ENCODE results near the gene CCDC12. TPM values are rescaled to one million over a fixed set of nuclear protein-coding genes. Genes with fewer than 3 reads are reported as not detected.

CCDC12 gene
- total RNA-seq, 1 experiment from 2014 or later = 46.5 TPM

DNA sequence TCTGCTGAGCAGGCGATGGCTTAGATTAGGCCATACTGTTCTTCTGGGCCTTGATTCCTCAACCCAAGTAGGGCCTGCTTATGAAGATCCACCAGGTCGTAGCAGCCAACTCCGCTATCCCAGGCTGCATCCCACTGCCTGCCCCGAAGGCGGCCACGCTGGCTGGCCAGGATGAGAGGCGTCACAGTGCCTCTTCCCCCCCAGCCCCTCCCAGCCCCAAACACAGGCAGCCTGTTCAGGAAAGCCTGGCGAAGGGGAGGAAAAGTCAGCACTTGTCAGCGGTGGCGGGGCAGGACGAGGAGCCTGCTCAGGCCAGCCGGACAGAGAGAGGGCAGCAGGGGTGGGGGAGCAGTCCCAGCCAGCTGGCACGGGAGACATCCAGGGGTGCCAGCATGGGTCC is 87.8 kb downstream of the CCDC12 start (continued):
- TF ChIP-seq, protein P1, sequence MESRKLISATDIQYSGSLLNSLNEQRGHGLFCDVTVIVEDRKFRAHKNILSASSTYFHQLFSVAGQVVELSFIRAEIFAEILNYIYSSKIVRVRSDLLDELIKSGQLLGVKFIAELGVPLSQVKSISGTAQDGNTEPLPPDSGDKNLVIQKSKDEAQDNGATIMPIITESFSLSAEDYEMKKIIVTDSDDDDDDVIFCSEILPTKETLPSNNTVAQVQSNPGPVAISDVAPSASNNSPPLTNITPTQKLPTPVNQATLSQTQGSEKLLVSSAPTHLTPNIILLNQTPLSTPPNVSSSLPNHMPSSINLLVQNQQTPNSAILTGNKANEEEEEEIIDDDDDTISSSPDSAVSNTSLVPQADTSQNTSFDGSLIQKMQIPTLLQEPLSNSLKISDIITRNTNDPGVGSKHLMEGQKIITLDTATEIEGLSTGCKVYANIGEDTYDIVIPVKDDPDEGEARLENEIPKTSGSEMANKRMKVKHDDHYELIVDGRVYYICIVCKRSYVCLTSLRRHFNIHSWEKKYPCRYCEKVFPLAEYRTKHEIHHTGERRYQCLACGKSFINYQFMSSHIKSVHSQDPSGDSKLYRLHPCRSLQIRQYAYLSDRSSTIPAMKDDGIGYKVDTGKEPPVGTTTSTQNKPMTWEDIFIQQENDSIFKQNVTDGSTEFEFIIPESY (IDR thresholded peaks at IDR 0.05; ENCODE audit: extremely low read depth, insufficient replicate concordance, low read length) = no peak
- TF ChIP-seq RAD21 (IDR thresholded peaks at IDR 0.05; ENCODE audit: low read depth) (no peak), SRF (IDR thresholded peaks at IDR 0.05; ENCODE audit: low read depth) (no peak), CEBPB (IDR thresholded peaks at IDR 0.05; ENCODE audit: low read depth) (no peak), SP1 (IDR thresholded peaks at IDR 0.05; ENCODE audit: low read depth) (no peak), FOSL1 (IDR thresholded peaks at IDR 0.05; ENCODE audit: low read depth) (no peak), YY1 (IDR thresholded peaks at IDR 0.05; ENCODE audit: extremely low read depth, insufficient replicate concordance, low read depth, low read length) (no peak), EGR1 (IDR thresholded peaks at IDR 0.05; ENCODE audit: low read depth) (no peak)
- TF ChIP-seq, protein P2, sequence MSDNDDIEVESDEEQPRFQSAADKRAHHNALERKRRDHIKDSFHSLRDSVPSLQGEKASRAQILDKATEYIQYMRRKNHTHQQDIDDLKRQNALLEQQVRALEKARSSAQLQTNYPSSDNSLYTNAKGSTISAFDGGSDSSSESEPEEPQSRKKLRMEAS (IDR thresholded peaks at IDR 0.05) = no peak
- TF ChIP-seq, protein P3, sequence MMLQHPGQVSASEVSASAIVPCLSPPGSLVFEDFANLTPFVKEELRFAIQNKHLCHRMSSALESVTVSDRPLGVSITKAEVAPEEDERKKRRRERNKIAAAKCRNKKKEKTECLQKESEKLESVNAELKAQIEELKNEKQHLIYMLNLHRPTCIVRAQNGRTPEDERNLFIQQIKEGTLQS (IDR thresholded peaks at IDR 0.05) = no peak

DNA sequence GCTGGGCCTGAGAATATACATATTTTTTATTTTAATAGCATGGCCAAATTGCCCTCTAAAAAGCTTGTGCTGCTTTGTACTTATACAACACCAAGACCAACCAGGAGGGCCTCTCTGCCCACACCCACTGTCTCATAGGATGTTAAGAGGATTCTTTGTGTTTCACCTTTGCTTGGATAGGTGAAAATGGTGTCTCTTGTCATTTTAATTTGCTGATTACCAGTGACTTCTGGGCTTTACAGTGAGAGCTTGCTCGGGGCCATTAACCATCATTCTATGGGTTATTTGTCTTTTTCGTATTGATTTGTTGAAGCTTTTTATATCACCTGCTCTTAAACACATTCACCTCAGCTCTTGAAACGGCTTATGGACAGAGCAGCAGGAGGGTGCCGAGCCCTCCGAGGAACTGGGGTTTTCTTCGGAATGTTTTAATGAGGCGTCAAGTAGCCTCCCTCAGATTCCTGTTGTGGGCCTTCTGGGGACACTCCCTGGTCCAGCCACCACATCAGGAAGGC is 88.5 kb downstream of the CCDC12 start:
- H3K9ac ChIP-seq (ENCODE audit: low read length) = no peak overlapping the region
- no peaks in the 10 kb centered on the region for H3K9me2 ChIP-seq (ENCODE audit: insufficient read depth)
- intact Hi-C loops (cut with micrococcal nuclease) = no loop called here
- ChIA-PET POLR2A (no interaction called here), CTCF (interaction anchor here (0.6 kb wide), 1 partner anchor 180 kb away, joined by 3 read pairs; no protein-coding TSS in a partner anchor), RAD21 (ENCODE audit: low non-redundant PET in 1 of 2, low total read pairs in 2 of 2, uncharacterized antibody in 2 of 2, unreplicated experiment in 2 of 2) (no interaction called here)
- no peak overlapping the region for H3K4me2 ChIP-seq (ENCODE audit: low read length)
- peaks cover 0 to 11% of the 10 kb centered on the region in 2 experiments; a peak in 2 of 4 replicates for H3K4me1 ChIP-seq (ENCODE audit: control insufficient read depth in 1 of 2, insufficient read depth in 2 of 2, low read length in 2 of 2)
- no TSS peak for BruUV-seq (replicated peaks)
- no peak overlapping the region for H3K27ac ChIP-seq (ENCODE audit: low read depth, low read length)
- no peaks in the 10 kb centered on the region for H3K79me2 ChIP-seq (ENCODE audit: insufficient read depth, low read length)
- H2AFZ ChIP-seq (ENCODE audit: low read depth, low read length, poor library complexity, severe bottlenecking) = no peak overlapping the region
- H3K27me3 ChIP-seq (ENCODE audit: insufficient read depth, low read length) = no peaks in the 10 kb centered on the region
- H3K36me3 ChIP-seq (ENCODE audit: control insufficient read depth in 1 of 2, insufficient read depth in 2 of 2, low read length in 2 of 2) = no peaks in the 10 kb centered on the region
- no peaks in the 10 kb centered on the region for H4K20me1 ChIP-seq (ENCODE audit: insufficient read depth)
- ATAC-seq (no peak), DNase-seq (ENCODE audit: low read depth, low spot score) (no peak)
- no peak overlapping the region for H3K4me3 ChIP-seq (replicated peaks in 1 of 2; ENCODE audit: low read depth in 1 of 2, low read length in 2 of 2)
- H3K9me3 ChIP-seq (ENCODE audit: control insufficient read depth in 1 of 2, insufficient read depth in 1 of 2, low read depth in 1 of 2, low read length in 2 of 2) = no peaks in the 10 kb centered on the region
- TF ChIP-seq CEBPB (IDR thresholded peaks at IDR 0.05; ENCODE audit: low read depth) = no peak
- TF ChIP-seq SIN3A (IDR thresholded peaks at IDR 0.05; ENCODE audit: low read depth) = no peak
- no peak for TF ChIP-seq RAD21 (IDR thresholded peaks at IDR 0.05; ENCODE audit: low read depth)
- no peak for TF ChIP-seq ELF1 (IDR thresholded peaks at IDR 0.05; ENCODE audit: borderline replicate concordance, low read depth)
- TF ChIP-seq, protein P4, sequence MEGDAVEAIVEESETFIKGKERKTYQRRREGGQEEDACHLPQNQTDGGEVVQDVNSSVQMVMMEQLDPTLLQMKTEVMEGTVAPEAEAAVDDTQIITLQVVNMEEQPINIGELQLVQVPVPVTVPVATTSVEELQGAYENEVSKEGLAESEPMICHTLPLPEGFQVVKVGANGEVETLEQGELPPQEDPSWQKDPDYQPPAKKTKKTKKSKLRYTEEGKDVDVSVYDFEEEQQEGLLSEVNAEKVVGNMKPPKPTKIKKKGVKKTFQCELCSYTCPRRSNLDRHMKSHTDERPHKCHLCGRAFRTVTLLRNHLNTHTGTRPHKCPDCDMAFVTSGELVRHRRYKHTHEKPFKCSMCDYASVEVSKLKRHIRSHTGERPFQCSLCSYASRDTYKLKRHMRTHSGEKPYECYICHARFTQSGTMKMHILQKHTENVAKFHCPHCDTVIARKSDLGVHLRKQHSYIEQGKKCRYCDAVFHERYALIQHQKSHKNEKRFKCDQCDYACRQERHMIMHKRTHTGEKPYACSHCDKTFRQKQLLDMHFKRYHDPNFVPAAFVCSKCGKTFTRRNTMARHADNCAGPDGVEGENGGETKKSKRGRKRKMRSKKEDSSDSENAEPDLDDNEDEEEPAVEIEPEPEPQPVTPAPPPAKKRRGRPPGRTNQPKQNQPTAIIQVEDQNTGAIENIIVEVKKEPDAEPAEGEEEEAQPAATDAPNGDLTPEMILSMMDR (IDR thresholded peaks at IDR 0.05 in 2 of 3, conservative IDR thresholded peaks at IDR 0.05 in 1 of 3; ENCODE audit: borderline replicate concordance in 1 of 3, insufficient read depth in 1 of 3, low read depth in 2 of 3, low read length in 2 of 3) = no peak
- no peak for TF ChIP-seq POLR2A (IDR thresholded peaks at IDR 0.05; ENCODE audit: borderline replicate concordance, extremely low read depth, insufficient read depth, insufficient read length)
- TF ChIP-seq YY1 (IDR thresholded peaks at IDR 0.05; ENCODE audit: extremely low read depth, insufficient replicate concordance, low read depth, low read length) = no peak
- TF ChIP-seq, protein P1 (IDR thresholded peaks at IDR 0.05; ENCODE audit: extremely low read depth, insufficient replicate concordance, low read length) = no peak
- no peak for TF ChIP-seq POLR2AphosphoS5 (IDR thresholded peaks at IDR 0.05; ENCODE audit: low read depth, low read length)
- TF ChIP-seq EGR1 (IDR thresholded peaks at IDR 0.05; ENCODE audit: low read depth) = no peak
- no peak for TF ChIP-seq TCF7L2 (IDR thresholded peaks at IDR 0.05; ENCODE audit: borderline replicate concordance, extremely low read depth, insufficient read depth, insufficient read length)
